Endothelial cell (in vitro differentiated cells): Measurements from ENCODE around the gene FAM171A2. TPM values are rescaled to one million over a fixed set of nuclear protein-coding genes. Genes with fewer than 3 reads are reported as not detected.

Experiments
- DNase-seq: peaks from one replicate; pipeline ENCODE4 v3.0.0; 2021; ENCODE audit warnings: low spot score
- H3K27ac Mint-ChIP-seq: one replicate; pipeline ENCODE4 v1.8.0; 2021; ENCODE audit warnings: mixed read lengths, inconsistent platforms; ENCODE audit not compliant: unreplicated experiment
- H3K27me3 Mint-ChIP-seq: one replicate; pipeline ENCODE4 v1.8.0; 2021; ENCODE audit warnings: mild to moderate bottlenecking, moderate library complexity, mixed read lengths, inconsistent platforms; ENCODE audit not compliant: unreplicated experiment
- H3K36me3 Mint-ChIP-seq: one replicate; pipeline ENCODE4 v1.8.0; 2021; ENCODE audit warnings: mild to moderate bottlenecking, low read depth, mixed read lengths, inconsistent platforms; ENCODE audit not compliant: unreplicated experiment
- H3K4me1 Mint-ChIP-seq: one replicate; pipeline ENCODE4 v1.8.0; 2021; ENCODE audit warnings: mild to moderate bottlenecking, mixed read lengths, inconsistent platforms; ENCODE audit not compliant: unreplicated experiment
- H3K4me3 Mint-ChIP-seq: one replicate; pipeline ENCODE4 v1.8.0; 2021; ENCODE audit warnings: mild to moderate bottlenecking, mixed read lengths, inconsistent platforms; ENCODE audit not compliant: unreplicated experiment
- H3K9me3 Mint-ChIP-seq: one replicate; pipeline ENCODE4 v1.8.0; 2021; ENCODE audit warnings: mixed read lengths, inconsistent platforms; ENCODE audit not compliant: unreplicated experiment
- total RNA-seq: library from RNA; stranded (reverse); fragmentation: NEBNext Ultra II Directional; extraction: Animal tissue kit (Norgen Biotek cat#: 25700); gene quantifications from one replicate; pipeline ENCODE4 v1.2.1, GENCODE V29; 2021; ENCODE audit not compliant: unreplicated experiment
- TF ChIP-seq, protein P1 (sequence below): fragments of 200-600 bp; sonication (generic); IDR thresholded peaks from one replicate; pipeline ENCODE4 v1.5.0; 2021; ENCODE audit warnings: antibody characterized with exemption; ENCODE audit not compliant: unreplicated experiment

FAM171A2 gene
- total RNA-seq, 1 donor from 2014 or later, result 53.7 TPM

GRCh38 chr17:44314524-44314868 lies 49.2 kb downstream of the FAM171A2 start:
- Mint-ChIP-seq H3K36me3 (peaks cover 9% of the 10 kb centered on the region), H3K27ac (no peak overlapping the region), H3K4me3 (no peak overlapping the region), H3K4me1 (peaks cover 9% of the 10 kb centered on the region), H3K27me3 (peaks cover 25% of the 10 kb centered on the region), H3K9me3 (no peaks in the 10 kb centered on the region)
- DNase-seq, result no peak
- TF ChIP-seq, protein P1, sequence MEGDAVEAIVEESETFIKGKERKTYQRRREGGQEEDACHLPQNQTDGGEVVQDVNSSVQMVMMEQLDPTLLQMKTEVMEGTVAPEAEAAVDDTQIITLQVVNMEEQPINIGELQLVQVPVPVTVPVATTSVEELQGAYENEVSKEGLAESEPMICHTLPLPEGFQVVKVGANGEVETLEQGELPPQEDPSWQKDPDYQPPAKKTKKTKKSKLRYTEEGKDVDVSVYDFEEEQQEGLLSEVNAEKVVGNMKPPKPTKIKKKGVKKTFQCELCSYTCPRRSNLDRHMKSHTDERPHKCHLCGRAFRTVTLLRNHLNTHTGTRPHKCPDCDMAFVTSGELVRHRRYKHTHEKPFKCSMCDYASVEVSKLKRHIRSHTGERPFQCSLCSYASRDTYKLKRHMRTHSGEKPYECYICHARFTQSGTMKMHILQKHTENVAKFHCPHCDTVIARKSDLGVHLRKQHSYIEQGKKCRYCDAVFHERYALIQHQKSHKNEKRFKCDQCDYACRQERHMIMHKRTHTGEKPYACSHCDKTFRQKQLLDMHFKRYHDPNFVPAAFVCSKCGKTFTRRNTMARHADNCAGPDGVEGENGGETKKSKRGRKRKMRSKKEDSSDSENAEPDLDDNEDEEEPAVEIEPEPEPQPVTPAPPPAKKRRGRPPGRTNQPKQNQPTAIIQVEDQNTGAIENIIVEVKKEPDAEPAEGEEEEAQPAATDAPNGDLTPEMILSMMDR, result no peak

DNA sequence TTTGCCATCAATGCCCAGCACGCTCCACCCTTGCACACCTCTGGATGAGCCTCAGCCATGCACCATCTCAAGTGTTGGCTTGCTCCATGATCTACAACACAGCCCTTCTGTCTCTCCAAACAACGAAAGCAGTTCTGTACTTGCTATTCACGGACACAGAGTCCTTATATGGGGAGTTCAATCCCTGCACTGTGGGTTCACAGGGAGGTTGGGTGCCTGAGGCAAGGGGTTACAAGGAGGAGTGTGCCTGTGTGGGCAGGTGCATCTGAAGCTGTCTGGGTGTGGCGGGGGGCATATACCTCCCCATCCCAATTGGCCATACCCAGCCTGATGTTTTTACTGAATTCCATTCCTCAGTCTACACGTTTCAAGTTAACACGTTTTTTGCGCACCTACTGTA lies 49.6 kb downstream of the FAM171A2 start:
- no peak overlapping the region for H3K27ac Mint-ChIP-seq
- no peak overlapping the region for H3K4me3 Mint-ChIP-seq
- DNase-seq, result no peak
- TF ChIP-seq, protein P1, result no peak
- H3K27me3 Mint-ChIP-seq, result peaks cover 25% of the 10 kb centered on the region
- peaks cover 7% of the 10 kb centered on the region for H3K36me3 Mint-ChIP-seq
- no peaks in the 10 kb centered on the region for H3K9me3 Mint-ChIP-seq
- H3K4me1 Mint-ChIP-seq, result peaks cover 9% of the 10 kb centered on the region

GRCh38 chr17:44312396-44313104 lies 51.1 kb downstream of the FAM171A2 start:
- no peak for DNase-seq
- Mint-ChIP-seq H3K9me3 (no peaks in the 10 kb centered on the region), H3K27ac (no peak overlapping the region), H3K36me3 (peaks cover 7% of the 10 kb centered on the region), H3K4me3 (no peak overlapping the region), H3K27me3 (peaks cover 25% of the 10 kb centered on the region), H3K4me1 (peaks cover 9% of the 10 kb centered on the region)
- TF ChIP-seq, protein P1, result no peak

DNA sequence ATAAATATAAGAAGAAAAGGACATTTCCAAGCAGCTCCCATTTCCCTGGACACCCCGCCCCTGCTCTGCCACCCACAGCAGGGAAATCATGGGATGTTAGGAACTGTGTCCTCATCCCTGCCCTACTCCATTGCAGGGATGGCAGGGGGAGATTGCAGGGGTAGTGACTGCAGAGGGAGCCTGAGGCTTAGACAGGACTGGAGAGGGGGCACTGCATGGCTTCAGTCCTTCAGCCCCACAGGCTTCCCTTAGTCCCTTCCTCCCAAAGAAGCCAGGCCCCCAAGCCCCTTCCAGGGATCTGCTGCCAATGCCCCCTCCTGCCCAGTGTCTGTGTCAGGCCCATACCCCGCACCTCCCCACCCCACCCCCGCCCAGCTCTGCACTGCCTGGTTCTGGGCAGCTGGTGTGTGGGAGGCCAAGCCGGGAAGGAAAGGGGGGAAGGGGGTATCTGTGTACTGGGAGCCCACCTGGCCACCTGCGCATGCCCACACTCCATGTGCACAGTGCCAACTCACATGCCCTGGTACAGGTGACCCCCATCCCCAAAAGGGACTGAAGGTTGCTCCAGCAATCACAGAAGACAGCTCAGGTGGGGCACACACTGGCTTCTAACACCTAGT lies 52.0 kb downstream of the FAM171A2 start:
- Mint-ChIP-seq H3K36me3 (peaks cover 3% of the 10 kb centered on the region), H3K27ac (no peak overlapping the region), H3K27me3 (peaks cover 26% of the 10 kb centered on the region), H3K9me3 (no peaks in the 10 kb centered on the region), H3K4me3 (no peak overlapping the region), H3K4me1 (peaks cover 13% of the 10 kb centered on the region)
- no peak for DNase-seq
- TF ChIP-seq, protein P1, result no peak
